ENCODE results near the gene CCR9. TPM values are rescaled to one million over a fixed set of nuclear protein-coding genes. Genes with fewer than 3 reads are reported as not detected.
"Not testable (repeated sequence)": the region's sequence is repeated elsewhere in the genome, so short reads cannot be mapped to it uniquely, and the experiment has no call there.

Gene CCR9
- not detected in 2 replicates for total RNA-seq

- no peak for DNase-seq
Measured at GRCh38 chr3:45885979-45886705, at the start of gene CCR9. Gene CCR9, plus strand, starts transcription at chr3:45886543. Its CDS starts 8,391 bp downstream, at chr3:45894934.

GRCh38 chr3:45838466-45838865, 47.9 kb upstream of the CCR9 start:
- no peak for DNase-seq

- DNase-seq = peak; percentile 40
Measured at GRCh38 chr3:45841420-45841756, 45.0 kb upstream of the CCR9 start.

- peak; percentile 97 for DNase-seq
Measured at GRCh38 chr3:45841757-45842491, 44.4 kb upstream of the CCR9 start, which contains the start of gene LZTFL1. Gene LZTFL1, minus strand, starts transcription at chr3:45842119. Its CDS starts 128 bp downstream, at chr3:45841991.

- no peak for DNase-seq
Measured at GRCh38 chr3:45842851-45843625, 43.3 kb upstream of the CCR9 start.

- DNase-seq = no peak
Measured at GRCh38 chr3:45844616-45845015, 41.7 kb upstream of the CCR9 start.

- no peak for DNase-seq
Measured at GRCh38 chr3:45848392-45848791, 38.0 kb upstream of the CCR9 start.

- DNase-seq = no peak
Measured at GRCh38 chr3:45852828-45853227, 33.5 kb upstream of the CCR9 start.

GRCh38 chr3:45856323-45856722, 30.0 kb upstream of the CCR9 start:
- not testable (repeated sequence) for DNase-seq

- DNase-seq = not testable (repeated sequence)
Measured at GRCh38 chr3:45857024-45857423, 29.3 kb upstream of the CCR9 start.

- DNase-seq = no peak
Measured at GRCh38 chr3:45858809-45859543, 27.4 kb upstream of the CCR9 start.

GRCh38 chr3:45860481-45860880, 25.9 kb upstream of the CCR9 start:
- no peak for DNase-seq

- no peak for DNase-seq
Measured at GRCh38 chr3:45861043-45861719, 25.2 kb upstream of the CCR9 start.

GRCh38 chr3:45864760-45865519, 21.4 kb upstream of the CCR9 start:
- DNase-seq = no peak

GRCh38 chr3:45865563-45865962, 20.8 kb upstream of the CCR9 start:
- DNase-seq = no peak

- no peak for DNase-seq
Measured at GRCh38 chr3:45868213-45868612, 18.1 kb upstream of the CCR9 start.

GRCh38 chr3:45868650-45869049, 17.7 kb upstream of the CCR9 start:
- no peak for DNase-seq

GRCh38 chr3:45869638-45870037, 16.7 kb upstream of the CCR9 start:
- no peak for DNase-seq

GRCh38 chr3:45870099-45870498, 16.2 kb upstream of the CCR9 start:
- no peak for DNase-seq

- DNase-seq = no peak
Measured at GRCh38 chr3:45871780-45872179, 14.6 kb upstream of the CCR9 start.

- no peak for DNase-seq
Measured at GRCh38 chr3:45872569-45872968, 13.8 kb upstream of the CCR9 start.
